NCI-H2029 treated with DMSO at 0.1 percent for 48 hours (cell line): ENCODE data around the gene PSMD12.
A peak's percentile ranks its signal among the peaks of the same experiment; 100 is the strongest.
"Not testable (repeated sequence)": the region's sequence is repeated elsewhere in the genome, so short reads cannot be mapped to it uniquely, and the experiment has no call there.

Source experiments
- DNase-seq: peaks from one replicate; lab custom pipeline; 2025; lab: John Stamatoyannopoulos, UW

PSMD12 gene

DNA sequence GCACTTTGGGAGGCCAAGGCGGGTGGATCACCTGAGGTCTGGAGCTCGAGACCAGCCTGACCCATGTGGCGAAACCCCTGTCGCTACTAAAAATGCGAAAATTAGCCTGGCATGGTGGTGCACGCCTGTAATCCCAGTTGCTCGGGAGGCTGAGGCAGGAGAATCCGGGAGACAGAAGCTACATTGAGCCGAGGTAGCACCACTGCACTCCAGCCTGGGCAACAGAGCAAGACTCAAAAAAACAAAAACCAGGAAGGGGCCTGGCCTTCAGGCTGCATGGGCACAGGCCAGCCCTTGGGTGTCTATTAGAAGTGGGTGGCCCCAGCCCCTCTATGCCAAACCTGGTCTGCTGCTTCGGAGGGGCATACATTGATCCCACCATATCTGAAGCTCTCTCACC, 56.0 kb downstream of the PSMD12 start:
- no peak for DNase-seq

DNA sequence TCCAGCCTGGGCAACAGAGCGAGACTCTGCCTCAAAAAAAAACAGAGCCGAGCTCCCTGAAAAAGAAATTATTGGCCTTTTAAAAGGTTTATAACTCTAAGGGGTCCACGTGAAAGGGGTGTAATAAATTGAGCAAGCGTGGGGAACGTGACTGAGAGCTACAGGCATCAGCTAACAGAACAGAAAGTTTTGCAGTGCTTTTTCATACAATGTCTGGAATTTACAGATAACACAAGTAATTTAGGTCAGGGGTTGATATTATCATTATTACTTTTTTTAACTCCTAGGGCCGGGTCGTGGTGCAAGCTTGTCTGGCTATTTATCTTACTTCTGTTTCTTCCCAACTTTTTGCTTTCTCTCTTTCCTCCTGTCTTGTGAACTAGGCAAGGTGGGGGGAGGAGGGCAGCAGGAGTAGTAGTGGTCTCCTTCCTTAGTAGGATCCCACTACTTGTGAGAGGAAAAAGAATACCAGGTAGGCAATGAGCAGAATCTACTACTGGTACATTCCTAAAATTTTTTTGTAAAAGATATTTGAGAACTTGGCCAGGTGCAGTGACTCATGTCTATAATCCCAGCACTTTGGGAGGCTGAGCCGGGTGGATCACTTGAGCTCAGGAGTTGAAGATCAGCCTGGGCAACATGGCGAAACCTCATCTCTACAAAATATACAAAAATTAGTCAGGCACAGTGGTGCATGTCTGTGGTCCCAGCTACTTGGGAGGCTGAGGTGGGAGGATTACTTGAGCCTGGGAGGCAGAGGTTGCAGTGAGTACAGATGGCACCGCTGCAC, 60.7 kb downstream of the PSMD12 start:
- not testable (repeated sequence) for DNase-seq

DNA sequence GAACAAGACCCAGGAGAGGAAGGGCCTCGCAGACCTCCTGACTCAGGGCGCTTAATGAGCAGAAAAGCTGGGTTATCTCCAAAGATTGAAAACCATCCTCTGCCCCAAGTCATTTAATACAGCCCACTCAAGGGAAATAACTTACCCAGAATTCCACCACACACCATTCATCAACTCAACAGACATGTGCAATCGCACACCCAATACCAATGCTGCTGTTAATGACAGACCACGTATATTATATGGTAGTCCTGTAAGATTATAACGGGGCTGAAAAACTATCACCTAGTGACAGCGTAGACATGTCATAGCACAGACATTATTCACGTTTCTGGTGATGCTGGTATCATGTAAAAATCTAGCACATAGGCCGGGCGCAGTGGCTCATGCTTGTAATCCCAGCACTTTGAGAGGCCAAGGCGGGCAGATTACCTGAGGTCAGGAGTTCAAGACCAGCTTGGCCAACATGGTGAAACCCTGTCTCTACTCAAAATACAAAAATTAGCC, 68.9 kb downstream of the PSMD12 start:
- no peak for DNase-seq

DNA sequence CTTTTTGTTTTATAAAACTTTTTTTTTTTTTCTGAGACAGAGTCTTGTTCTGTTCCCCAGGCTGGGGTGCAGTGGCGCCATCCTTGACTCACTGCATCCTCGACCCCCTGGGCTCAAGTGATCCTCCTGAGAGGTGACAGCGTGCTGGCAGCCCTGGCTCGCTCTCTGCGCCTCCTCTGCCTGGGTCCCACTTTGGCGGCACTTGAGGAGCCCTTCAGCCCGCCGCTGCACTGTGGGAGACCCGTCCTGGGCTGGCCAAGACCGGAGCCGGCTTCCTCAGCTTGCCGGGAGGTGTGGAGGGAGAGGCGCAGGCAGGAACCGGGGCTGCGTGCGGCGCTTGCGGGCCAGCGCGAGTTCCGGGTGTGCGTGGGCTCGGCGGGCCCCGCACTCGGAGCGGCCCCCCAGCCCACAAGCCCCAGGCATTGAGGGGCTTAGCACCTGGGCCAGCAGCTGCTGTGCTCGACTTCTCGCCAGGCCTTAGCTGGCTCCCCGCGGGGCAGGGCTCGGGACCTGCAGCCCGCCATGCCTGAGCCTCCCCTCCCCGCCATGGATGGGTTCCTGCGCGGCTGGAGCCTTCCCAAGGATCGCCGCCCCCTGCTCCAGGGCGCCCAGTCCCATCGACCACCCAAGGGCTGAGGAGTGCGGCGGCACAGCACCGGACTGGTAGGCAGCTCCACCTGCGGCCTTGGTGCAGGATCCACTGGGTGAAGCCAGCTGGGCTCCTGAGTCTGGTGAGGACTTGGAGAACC, 71.8 kb downstream of the PSMD12 start:
- no peak for DNase-seq

- peak; percentile 2 for DNase-seq
Observed at GRCh38 chr17:67293251-67294203, 72.8 kb downstream of the PSMD12 start.

- no peak for DNase-seq
Observed at GRCh38 chr17:67290711-67291291, 75.6 kb downstream of the PSMD12 start.

GRCh38 chr17:67290244-67290643, 76.1 kb downstream of the PSMD12 start:
- no peak for DNase-seq

GRCh38 chr17:67289181-67289876, 77.0 kb downstream of the PSMD12 start:
- no peak for DNase-seq
